SH-SY5Y (cell line): ENCODE data around the gene HMCN1.

Source experiments
- GATA2 ChIP-seq: IDR thresholded peaks from 2 replicates; pipeline ENCODE4 v1.6.1; 2011; ENCODE audit warnings: mild to moderate bottlenecking, low read depth, low read length
- GATA3 ChIP-seq: IDR thresholded peaks from 2 replicates; pipeline ENCODE4 v1.6.1; 2011; ENCODE audit warnings: low read depth, mild to moderate bottlenecking, low read length, moderate library complexity

DNA sequence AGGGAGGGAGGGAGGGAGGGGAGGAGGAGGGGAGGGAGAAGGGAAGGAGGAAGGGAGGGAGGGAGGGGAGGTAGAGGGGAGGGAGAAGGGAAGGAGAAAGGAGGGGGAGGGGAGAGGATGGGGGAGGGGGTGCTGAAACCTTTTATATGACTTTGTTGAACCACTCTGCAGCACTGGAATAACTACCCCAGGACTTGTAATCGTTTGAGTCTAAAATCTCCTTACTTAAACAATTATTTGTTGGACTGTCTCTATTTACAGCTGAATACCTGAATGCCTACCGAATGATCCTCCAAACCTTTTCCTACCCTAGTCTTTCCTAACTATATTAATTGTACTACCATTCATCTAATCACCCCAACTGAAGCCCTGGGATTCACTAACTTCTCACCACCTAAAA is 459.0 kb downstream of the HMCN1 start:
- TF ChIP-seq GATA3 (no peak), GATA2 (no peak)
